Testis (tissue), 3 donors: ENCODE results near the gene GAK. TPM values are rescaled to one million over a fixed set of nuclear protein-coding genes. Genes with fewer than 3 reads are reported as not detected.

Source experiments
- DNase-seq: peaks from one replicate; pipeline ENCODE4 v3.0.0-alpha.2; 2019
- H3K27ac ChIP-seq, 2 donors: fragments of 200-600 bp; sonication (generic); one replicate each; pipeline ENCODE4 v1.5.1; 2019
- H3K27me3 ChIP-seq: fragments of 200-600 bp; sonication (generic); one replicate; pipeline ENCODE4 v1.5.1; 2019
- H3K36me3 ChIP-seq: fragments of 200-600 bp; sonication (generic); one replicate; pipeline ENCODE4 v1.5.1; 2017; ENCODE audit warnings: low read depth; ENCODE audit errors: missing control alignments
- H3K4me1 ChIP-seq: fragments of 200-600 bp; sonication (generic); one replicate; pipeline ENCODE4 v1.5.1; 2019
- H3K4me3 ChIP-seq, 2 donors: fragments of 200-600 bp; sonication (generic); one replicate each; pipeline ENCODE4 v1.5.1; 2017 to 2019
- H3K9me3 ChIP-seq: fragments of 200-600 bp; sonication (generic); one replicate; pipeline ENCODE4 v1.5.1; 2017
- POLR2A ChIP-seq: fragments of 450-650 bp; IDR thresholded peaks from one replicate; pipeline ENCODE4 v1.6.1; 2017; ENCODE audit warnings: antibody characterized with exemption, mild to moderate bottlenecking, moderate library complexity
- WGBS, 2 donors: methylation state at CpG; one replicate each; pipeline ENCODE4 v1.1.5; 2018; 5-methylcytosine and 5-hydroxymethylcytosine counted together
- intact Hi-C: fragments of 100-400 bp; cut with DNase I; formaldehyde crosslinking; loops from one replicate; pipeline ENCODE4 v1.15.1; 2023; ENCODE audit warnings: low total_unique reads
- polyA plus RNA-seq: library from polyadenylated mRNA; stranded (reverse); fragments of 350-450 nt; fragmentation: Illumina TruSeq; extraction: RNeasy Lipid Tissue Mini Kit (QIAGEN cat#74804); gene quantifications from one replicate; pipeline ENCODE4 v1.2.3, GENCODE V29; 2014; ENCODE audit warnings: low read depth, low replicate concordance; ENCODE audit not compliant: insufficient read depth
- total RNA-seq, 2 donors: library from RNA; depleted of rRNA; stranded (reverse); fragments of >200 nt; gene quantifications; one replicate each; pipeline ENCODE4 v1.2.3, GENCODE V29; 2016
- TF ChIP-seq, protein P1 (sequence below), 3 experiments: fragments of 450-650 bp in 2 of 3; fragments of 200-600 bp in 1 of 3; sonication (generic) in 1 of 3; IDR thresholded peaks; one replicate each; pipeline ENCODE4 v1.5.1; 2016 to 2019; ENCODE audit warnings: antibody characterized with exemption in 3 of 3, mild to moderate bottlenecking in 2 of 3, moderate library complexity in 1 of 3

GAK gene
- total and polyA plus RNA-seq, 3 donors from 2014 or later, result 130 to 229 (median 226) TPM

DNA sequence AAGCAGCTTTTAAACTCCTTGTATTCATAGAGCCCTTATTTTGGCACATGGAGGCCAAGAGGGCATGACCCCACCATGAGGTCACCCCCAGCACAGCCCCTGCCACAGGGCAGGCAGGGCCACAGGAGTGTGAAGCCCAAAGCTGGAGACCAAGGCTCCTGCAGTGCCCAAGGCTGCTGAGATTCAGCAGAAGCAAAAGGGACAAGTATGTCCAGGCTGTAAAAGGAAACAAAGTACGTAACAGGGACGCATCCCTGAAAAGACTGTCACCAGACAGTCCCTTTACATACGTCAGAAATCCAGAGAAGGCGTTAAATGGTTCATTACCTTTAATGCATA is 18.9 kb downstream of the GAK start:
- 49 to 80% methylated on average over 4 of the region's 4 CpGs for WGBS, 2 donors
- no peaks in the 10 kb centered on the region for H3K27me3 ChIP-seq
- peak overlapping the region in 1 of 2 donors; percentile 72 for H3K27ac ChIP-seq
- TF ChIP-seq POLR2A, result no peak
- no peaks in the 10 kb centered on the region for H3K9me3 ChIP-seq
- no peaks in the 10 kb centered on the region for H3K36me3 ChIP-seq
- H3K4me3 ChIP-seq, result no peak overlapping the region
- intact Hi-C loops, result no loop called here
- DNase-seq, result no peak
- peaks cover 23% of the 10 kb centered on the region for H3K4me1 ChIP-seq

DNA sequence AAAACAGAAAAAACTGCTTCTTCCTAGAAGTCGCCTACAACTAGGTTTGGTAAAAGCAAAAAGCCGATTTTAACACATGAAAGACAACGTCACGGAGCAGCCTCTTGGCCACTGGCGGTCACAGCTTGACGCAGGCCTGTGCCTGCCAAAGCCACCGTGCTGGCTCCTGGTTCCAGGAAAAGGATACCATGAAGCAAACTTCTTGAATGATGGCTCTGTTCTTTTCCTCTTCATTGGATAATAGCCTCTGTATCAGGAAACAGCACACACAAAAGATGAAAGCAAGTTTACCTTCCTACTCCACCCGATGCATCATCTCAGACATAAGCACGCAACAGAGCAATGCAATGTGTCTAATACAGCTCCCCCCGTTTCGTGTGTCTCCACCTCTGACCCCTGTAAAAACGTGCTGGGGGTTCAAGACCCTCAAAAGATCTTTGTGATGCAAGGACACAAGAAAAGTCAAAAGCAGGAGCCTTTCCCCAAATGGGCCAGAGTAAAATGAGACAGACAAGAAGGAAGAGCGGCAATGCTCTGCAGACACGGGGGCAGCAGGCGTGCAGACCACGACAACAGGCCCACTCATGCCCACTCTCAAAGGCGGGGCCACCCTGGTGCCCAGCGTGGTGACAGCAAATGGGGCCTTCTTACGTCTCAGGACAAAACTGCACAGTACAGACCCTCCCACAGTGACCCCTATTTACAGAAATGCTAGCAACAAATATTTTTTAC is 19.4 kb downstream of the GAK start:
- 71 to 76% methylated on average over 19 of the region's 19 CpGs for WGBS, 2 donors
- Histone ChIP-seq H3K9me3 (no peaks in the 10 kb centered on the region), H3K4me3 (no peak overlapping the region), H3K27me3 (no peaks in the 10 kb centered on the region), H3K36me3 (no peaks in the 10 kb centered on the region), H3K4me1 (peaks cover 23% of the 10 kb centered on the region), H3K27ac (peak overlapping the region; percentile 64 to 72)
- DNase-seq, result peak; percentile 82
- no peak for TF ChIP-seq POLR2A
- TF ChIP-seq, protein P1, sequence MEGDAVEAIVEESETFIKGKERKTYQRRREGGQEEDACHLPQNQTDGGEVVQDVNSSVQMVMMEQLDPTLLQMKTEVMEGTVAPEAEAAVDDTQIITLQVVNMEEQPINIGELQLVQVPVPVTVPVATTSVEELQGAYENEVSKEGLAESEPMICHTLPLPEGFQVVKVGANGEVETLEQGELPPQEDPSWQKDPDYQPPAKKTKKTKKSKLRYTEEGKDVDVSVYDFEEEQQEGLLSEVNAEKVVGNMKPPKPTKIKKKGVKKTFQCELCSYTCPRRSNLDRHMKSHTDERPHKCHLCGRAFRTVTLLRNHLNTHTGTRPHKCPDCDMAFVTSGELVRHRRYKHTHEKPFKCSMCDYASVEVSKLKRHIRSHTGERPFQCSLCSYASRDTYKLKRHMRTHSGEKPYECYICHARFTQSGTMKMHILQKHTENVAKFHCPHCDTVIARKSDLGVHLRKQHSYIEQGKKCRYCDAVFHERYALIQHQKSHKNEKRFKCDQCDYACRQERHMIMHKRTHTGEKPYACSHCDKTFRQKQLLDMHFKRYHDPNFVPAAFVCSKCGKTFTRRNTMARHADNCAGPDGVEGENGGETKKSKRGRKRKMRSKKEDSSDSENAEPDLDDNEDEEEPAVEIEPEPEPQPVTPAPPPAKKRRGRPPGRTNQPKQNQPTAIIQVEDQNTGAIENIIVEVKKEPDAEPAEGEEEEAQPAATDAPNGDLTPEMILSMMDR (IDR thresholded peaks at IDR 0.05), result no peak
- intact Hi-C loops, result no loop called here

DNA sequence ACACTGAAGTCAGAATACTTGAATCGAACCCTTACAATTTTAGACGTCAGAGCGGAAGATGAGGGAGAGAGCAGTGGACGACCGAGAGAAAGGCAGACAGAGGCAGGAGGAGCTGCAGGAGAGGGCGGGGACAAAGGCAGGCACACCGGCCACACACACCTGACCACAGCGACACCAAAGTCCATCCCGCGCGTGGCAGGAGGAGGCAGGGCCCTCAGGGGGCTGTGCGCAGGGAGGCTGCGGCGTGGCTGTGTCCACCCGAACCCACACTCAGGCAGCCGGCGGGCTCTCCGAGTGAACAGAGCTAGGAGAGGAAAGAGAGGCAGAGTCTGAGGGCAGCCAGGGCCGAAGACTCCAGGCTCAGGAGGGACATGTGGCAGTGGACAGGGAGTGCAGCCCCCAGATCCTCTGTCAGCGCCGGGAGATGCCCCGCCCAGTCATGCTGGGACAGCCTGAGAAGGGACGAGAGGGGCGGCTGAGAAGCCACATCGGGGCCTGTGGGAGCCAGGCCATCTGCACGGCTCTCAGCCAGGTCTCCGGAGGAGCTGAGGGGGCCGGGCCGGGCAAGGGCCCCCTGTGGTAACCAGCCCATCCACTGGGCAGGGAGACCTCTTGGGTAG is 20.1 kb downstream of the GAK start:
- H3K27me3 ChIP-seq, result no peaks in the 10 kb centered on the region
- WGBS, 2 donors, result 70 to 93% methylated on average over 16 to 29 of the region's 29 CpGs
- H3K4me3 ChIP-seq, result no peak overlapping the region
- no peaks in the 10 kb centered on the region for H3K9me3 ChIP-seq
- TF ChIP-seq, protein P1 (IDR thresholded peaks at IDR 0.05), result no peak
- TF ChIP-seq POLR2A, result no peak
- DNase-seq, result no peak
- H3K27ac ChIP-seq, result peak overlapping the region; percentile 57 to 64
- H3K36me3 ChIP-seq, result no peaks in the 10 kb centered on the region
- intact Hi-C loops, result no loop called here
- peaks cover 23% of the 10 kb centered on the region for H3K4me1 ChIP-seq

DNA sequence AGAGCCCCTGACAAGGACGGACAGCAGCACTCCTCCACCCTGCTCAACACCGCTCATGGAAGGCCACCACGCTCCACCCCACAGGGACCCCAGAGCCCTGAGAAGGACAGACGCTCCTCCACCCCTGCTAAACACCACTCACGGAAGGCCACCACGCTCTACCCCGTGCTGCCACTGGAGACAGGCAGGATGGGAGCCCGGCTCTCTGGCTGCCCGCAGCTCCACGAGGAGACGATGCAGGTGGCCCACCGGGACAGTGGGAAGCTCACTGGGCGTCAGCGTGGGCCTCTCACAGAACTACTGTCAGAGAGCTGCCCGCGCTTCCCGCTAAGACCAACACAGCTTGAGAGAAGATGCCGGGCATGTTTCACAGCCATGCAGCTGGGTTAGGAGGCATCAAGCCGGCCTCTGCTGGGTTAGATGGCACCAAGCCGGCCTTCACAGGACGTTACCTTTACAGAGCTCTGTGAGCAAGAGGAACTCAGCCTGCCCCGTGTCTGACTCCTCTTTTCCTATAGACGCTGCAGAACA is 20.8 kb downstream of the GAK start:
- TF ChIP-seq, protein P1 (IDR thresholded peaks at IDR 0.05), result no peak
- no peak for TF ChIP-seq POLR2A
- no peak for DNase-seq
- H3K4me1 ChIP-seq, result peaks cover 23% of the 10 kb centered on the region
- no peaks in the 10 kb centered on the region for H3K9me3 ChIP-seq
- 93 to 95% methylated on average over 22 to 23 of the region's 23 CpGs for WGBS, 2 donors
- intact Hi-C loops, result no loop called here
- H3K27me3 ChIP-seq, result no peaks in the 10 kb centered on the region
- H3K4me3 ChIP-seq, result no peak overlapping the region
- H3K27ac ChIP-seq, result no peak overlapping the region
- no peaks in the 10 kb centered on the region for H3K36me3 ChIP-seq

DNA sequence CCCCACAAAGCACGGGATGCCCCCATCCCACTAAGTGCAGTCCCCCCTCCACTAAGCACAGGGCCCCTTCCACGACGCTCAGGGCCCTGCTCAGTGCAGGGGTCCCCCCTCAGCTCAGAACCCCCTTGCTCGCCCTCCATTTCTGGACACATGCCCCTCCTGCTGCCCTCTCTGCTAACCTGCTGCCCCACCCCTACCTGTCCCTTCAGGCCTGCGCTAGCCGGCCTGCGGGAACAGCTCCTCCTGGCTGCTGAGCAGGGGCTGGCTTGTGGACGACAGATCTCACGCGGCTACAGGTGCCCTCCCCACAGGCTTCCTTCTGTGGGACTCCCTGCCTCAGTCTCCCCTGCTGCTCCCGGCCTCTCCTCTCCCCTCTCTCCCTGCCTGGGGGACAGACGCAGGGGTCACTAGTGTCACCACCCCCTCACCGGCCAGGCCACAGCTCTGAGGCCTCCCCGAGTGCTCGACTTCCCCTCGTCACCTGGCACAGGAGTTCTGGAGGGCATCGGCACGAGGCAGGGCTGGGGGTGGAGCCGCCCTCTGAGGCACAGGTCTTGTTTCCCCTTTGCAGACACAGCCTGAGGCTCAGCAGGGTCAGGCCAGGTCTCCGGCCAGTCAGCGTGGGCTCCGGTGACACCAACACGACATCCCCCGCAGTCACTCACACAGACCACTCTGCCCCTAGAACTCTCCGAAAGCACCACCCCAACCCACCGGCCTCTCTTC is 21.6 kb downstream of the GAK start:
- H3K4me1 ChIP-seq, result peaks cover 23% of the 10 kb centered on the region
- no peak for DNase-seq
- H3K4me3 ChIP-seq, result no peak overlapping the region
- TF ChIP-seq POLR2A, result no peak
- TF ChIP-seq, protein P1 (IDR thresholded peaks at IDR 0.05), result no peak
- H3K36me3 ChIP-seq, result no peaks in the 10 kb centered on the region
- WGBS, 2 donors, result 95% methylated on average over 26 of the region's 26 CpGs
- no peak overlapping the region for H3K27ac ChIP-seq
- intact Hi-C loops, result no loop called here
- no peaks in the 10 kb centered on the region for H3K27me3 ChIP-seq
- H3K9me3 ChIP-seq, result no peaks in the 10 kb centered on the region
